CD4-positive, alpha-beta T cell treated with Interleukin-6 for 4 hours (primary cell): Measurements from ENCODE around the gene FBXL15.

Source experiments
- DNase-seq: peaks from one replicate; pipeline ENCODE4 v3.0.0-alpha.2; 2020; ENCODE audit warnings: mixed read lengths

FBXL15 gene, protein sequence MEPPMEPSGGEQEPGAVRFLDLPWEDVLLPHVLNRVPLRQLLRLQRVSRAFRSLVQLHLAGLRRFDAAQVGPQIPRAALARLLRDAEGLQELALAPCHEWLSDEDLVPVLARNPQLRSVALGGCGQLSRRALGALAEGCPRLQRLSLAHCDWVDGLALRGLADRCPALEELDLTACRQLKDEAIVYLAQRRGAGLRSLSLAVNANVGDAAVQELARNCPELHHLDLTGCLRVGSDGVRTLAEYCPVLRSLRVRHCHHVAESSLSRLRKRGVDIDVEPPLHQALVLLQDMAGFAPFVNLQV

DNA sequence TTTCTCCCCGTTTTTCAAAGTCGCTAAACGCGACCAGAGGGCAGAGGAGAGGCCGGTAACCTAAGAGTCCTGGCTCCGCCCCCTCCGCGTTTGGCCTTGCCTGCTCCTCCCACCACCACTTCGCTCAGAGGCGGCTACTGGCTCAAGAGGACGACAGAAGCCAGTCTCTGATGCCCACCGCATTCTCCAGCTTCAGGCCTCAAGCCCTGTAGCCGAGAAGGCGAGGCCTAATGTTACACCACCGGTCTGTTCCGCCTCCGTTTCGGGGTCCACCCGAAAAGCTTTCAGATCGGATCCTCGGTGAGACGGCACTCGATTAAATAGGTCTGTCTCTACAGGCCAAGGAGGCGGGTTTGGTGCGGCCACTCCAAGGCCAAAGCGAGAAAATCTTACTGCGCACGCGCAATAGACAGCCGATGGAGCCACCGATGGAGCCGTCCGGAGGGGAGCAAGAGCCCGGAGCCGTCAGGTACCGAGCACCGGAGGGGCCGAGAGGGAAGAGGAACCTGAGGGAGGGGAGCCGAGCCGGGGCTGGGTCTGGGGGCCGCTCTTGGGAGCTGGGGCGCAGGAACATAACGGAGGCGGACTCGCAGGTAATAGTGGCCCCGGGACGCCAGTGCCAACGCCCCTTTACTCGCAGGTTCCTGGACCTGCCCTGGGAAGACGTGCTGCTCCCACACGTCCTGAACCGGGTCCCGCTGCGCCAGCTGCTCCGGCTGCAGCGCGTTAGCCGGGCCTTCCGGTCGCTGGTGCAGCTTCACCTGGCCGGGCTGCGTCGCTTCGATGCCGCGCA is at the start of gene FBXL15:
TSS of gene FBXL15 (plus strand) at position 123 of the 793 bp plus-strand sequence. CDS start at position 417, 294 bp downstream.
- peak; percentile 97 for DNase-seq

DNA sequence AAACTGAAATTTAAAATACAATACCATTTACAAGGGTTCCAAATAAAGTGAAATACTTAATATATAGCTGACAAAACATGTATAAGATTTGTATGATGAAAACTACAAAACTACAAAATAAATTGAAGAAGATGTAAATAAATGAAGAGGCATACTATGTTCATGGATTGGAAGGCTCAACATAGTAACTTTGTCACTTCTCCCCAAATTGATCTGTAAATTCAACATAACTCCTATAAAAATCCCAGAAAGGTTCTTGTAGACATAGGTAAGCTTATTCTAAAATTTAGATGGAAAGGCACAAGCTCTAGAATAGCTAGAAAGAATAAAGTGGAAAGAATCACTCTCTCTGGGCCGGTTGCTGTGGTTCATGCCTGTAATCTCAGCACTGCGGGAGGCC is 49.3 kb upstream of the FBXL15 start:
- DNase-seq: no peak

DNA sequence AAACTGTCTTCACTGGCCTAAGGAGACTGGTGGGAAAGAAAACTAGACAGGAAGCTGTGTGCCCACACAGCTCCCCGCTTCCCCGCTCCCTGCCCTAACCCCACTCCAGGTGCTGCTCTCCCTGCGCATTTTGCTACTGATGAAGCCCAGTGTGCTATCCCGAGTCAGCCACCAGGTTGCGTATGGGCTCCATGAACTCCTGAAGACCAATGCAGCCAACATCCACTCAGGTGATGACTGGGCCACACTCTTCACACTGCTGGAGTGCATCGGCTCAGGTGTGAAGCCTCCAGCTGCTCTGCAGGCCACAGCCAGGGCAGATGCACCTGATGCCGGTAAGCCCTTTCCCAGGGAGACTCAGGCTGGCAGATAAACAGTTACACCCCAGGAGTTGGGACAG is 45.4 kb upstream of the FBXL15 start:
- DNase-seq: peak; percentile 21

DNA sequence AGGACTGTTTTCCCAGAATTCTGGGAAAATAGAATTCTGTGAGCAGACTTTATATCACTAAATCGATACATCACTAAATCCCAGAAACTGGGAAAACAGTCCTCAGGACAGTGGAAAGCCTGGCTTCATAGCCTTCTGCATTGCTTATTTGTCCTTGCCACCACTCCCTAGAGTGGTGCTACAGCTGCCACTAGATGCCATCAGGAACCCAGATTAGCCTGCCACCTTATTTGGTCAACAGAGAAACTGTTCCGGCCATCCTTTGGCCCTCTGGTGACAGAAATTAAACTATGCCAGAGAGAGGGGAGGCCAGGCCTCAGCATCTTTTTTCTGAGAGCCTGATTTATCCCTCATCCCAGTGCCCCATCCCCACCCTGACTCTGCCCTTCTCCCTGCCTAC is 44.8 kb upstream of the FBXL15 start:
- DNase-seq: no peak

DNA sequence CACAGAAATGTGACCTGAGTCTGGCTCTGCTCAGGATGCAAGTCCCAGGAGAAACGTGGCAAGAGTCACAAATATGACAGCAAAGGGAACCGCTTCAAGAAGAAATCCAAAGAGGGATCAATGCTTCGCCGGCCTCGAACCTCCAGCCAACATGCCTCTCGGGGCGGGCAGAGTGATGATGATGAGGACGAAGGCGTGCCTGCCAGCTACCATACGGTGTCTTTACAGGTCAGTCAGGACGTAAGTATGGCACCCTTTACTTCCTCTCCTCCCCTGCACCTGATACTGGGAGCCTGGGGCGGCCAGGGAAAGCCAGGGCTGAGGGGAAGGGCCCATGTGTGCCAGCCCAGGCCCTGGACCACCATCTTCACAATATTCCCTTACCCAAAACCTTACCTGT is 43.7 kb upstream of the FBXL15 start:
- DNase-seq: no peak

DNA sequence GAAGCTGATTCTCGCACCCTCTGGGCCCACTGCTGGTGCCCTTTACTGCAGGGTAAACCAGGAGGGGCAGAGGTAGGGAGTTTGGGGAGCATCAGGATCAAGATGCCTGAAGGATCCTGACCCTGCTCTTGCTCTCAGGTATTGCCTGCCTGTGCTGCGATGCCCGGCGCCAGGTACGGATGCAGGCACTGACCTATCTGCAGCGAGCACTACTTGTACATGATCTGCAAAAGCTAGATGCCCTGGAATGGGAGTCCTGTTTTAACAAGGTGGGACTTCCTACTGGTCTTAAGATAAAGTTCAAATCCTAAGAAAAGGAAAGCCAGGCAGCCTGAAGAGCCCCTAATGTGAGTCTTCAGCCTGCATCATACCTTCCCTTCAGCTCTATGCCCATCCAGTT is 41.3 kb upstream of the FBXL15 start:
- no peak for DNase-seq

DNA sequence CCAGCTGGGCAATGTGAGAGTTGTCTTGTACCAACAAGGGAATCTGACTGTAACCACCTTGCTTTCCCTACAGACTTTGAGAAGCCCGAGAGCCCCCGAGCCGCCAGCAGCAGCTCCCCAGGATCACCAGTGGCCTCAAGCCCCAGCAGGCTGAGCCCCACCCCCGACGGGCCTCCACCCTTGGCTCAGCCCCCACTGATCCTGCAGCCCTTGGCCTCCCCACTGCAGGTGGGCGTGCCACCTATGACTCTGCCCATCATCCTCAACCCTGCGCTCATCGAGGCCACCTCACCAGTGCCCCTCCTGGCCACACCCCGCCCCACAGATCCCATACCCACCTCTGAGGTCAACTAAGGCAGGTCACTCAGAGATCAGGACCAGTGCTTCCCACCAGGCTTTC is 38.7 kb upstream of the FBXL15 start:
- no peak for DNase-seq

DNA sequence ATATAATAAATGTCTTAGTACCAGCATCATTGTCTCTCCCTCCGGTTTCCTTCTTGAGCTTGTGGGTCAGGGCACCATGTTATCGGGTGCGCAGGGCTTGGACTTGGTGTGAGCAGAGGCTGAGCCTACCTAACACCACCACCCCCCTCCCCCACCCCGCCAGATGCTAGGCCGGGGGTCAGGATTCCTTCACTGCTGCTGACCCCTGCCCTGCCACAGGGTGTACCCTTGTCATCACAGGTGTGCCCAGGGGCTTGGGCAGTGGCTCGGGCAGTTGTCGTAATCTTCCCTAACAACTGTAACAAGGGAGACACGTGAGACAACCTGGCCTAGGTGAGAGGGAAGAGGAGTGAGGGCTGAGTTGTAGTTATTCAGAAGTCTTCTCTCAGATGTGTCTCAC is 37.8 kb upstream of the FBXL15 start:
- DNase-seq: no peak

DNA sequence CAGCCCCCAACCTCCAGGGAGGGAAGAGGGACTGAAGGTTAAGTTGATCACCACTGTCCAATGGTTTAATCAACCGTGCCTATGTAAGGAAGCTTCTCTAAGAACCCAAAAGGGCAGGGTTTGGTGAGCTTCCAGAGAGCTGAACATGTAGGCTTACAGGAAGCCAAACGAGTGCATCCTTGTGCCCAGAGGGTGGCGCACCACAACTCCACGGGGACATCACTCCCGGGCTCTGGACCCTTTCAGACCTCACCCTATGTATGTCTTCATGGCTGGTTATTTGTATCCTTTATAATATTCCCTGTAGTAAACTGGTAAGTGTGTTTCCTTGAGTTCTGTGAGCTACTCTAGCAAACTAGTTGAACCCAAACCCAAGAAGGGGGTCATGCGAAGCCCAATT is 36.6 kb upstream of the FBXL15 start:
- DNase-seq: peak; percentile 44

DNA sequence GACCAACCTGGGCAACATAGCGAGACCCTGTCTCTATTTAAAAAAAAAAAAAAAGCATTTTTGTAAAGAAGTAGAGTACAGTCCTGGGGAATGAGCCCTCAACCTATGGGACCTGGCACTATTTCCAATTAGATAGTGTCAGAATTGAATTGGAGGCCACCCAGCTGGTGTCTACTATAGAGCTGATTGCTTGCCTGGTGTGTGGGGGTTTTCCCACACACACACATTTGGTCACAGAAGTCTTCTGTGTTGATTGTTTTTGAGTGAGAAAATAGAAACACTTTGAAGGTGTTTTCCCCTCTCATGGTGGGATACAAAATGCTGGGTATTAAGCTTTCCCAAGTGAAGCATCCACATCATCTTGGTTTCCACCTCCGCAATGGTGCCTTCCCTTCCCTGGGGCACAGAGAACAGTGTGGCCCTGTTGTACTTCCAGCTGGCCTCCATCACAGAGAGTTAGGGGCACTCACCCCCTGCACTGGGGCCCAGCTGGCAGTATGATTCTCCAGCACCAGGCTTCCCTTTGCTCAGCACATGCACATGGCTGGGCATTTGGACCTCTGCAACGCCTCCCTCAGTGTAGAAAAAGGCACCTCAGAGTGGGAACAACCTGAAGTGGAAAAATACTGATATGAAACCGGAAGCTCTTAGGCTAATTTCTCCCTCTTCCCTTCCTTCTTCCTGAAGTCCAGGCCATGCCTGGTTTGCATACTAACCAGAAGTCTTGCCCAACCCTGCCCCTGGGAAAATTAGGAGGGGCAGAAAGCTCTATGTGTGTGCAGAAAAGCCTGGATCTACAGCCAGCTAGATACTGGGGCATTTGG is 35.8 kb upstream of the FBXL15 start:
- no peak for DNase-seq

DNA sequence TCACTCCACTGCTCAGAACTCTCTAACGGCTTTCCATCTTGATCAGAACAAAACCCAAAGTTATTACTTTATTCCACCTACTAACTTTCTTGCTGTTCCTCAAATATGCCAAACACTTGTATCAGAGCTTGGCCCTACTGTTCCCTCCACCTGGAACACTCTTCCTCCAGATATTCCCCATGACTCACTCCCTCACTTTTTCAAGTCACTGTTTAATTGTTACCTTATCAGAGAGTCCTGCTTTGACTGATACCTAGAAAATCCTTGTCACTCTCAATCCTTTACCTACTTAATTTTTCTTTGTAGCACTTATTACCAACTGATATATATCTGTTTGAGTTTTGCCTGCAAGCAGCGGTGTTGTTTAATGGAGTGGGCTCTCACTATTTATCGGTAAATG is 30.7 kb upstream of the FBXL15 start:
- DNase-seq: no peak

DNA sequence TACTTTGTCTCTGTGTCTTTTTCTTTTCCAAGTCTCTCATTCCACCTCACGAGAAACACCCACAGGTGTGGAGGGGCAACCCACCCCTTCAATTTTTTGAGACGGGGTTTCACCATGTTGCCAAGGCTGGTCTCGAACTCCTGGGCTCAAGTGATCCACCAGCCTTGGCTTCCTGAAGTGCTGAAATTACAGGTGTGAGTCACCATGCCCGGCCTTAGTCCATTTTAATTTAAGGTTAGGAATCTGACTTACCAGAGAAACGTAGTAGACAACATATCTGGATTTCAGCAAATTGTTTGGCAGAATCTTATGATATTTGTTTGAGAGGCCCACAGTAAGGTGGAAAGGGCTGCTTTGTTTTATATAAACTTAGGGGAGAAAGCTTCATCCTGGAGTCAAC is 28.3 kb upstream of the FBXL15 start:
- DNase-seq: no peak

DNA sequence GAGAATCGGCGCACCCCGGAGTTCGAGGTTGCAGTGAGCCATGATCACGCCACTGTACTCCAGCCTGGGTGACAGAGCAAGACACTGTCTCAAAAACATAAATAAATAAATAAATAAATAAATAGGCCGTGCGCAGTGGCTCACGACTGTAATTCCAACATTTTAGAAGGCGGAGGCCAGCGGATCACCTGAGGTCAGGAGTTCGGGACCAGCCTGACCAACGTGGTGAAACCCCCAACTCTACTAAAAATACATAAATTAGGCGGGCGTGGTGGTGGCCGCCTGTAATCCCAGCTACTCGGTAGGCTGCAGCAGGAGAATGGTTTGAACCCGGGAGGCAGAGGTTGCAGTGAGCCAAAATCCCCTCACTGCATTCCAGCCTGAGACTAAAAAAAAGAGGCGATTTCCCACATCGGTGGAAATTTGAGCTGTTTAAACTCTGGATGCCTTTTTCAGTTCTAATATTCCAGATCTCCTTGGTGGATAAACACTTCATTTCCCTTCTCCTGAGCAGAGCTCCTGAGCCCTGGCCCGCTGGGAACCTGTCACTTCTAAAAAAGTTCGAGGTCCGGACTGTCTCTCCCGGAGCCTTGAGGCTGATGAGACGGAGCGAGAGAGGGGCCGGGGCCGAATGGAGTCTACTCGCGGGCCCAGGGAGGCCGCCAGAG is 27.1 kb upstream of the FBXL15 start:
- DNase-seq: no peak

DNA sequence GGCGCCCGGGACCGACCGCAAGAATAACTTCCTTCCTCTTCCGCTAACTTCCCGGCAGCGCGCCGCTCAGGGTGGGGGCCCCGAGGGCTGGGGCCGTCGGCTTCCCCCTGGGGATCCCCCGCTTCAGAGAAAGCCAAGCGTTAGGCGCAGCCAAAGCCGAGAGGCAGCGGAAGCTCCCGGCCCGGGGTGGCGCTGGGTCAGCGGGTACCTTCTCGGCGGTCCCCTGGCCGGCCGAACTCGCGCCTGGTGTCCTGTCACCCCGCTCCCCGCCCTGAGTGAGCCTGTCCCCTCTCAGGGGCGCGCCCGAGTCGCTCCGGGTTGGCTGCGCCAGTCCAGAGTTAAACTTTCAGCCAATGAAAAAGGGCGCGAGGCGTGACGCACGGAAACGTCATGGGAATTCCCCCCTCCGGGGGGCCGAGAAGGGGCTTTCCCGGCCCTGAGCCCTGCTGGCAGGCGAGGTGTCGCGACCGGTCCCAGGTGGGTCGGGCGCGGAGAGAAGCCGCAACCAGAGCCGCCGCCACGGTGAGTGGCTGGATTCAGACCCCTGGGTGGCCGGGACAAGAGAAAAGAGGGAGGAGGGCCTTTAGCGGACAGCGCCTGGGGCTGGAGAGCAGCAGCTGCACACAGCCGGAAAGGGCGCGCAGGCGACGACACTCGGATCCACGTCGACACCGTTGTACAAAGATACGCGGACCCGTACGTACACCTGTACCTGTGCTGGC is 26.4 kb upstream of the FBXL15 start:
- peak; percentile 97 for DNase-seq

DNA sequence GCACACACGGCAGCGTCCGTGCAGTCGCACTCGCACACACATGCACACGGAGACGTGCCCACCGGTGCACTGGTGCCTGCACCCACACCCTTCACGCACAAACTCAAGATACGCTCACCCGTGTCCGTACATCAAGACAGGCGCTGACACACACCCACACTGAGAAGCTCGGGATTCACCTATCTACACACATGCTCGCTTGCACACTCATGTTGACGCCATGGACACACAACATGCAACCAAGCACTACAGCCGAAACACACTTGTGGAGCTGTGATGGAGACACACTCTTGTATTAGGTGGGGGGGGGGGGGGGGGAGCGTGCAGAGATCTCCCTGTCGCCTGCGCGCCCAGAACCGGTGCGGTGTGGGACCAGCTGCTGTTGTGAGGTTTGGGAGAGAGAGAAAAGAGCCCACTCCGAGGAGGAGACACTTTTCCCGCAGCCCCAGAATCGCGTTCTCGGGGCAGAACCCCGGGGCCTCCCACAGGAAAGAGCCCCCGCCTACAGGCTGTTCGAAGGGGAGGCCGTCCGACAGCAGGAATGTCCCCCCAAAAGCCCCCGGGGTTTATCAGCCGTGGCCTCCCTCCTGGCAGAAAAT is 25.7 kb upstream of the FBXL15 start:
- DNase-seq: no peak

DNA sequence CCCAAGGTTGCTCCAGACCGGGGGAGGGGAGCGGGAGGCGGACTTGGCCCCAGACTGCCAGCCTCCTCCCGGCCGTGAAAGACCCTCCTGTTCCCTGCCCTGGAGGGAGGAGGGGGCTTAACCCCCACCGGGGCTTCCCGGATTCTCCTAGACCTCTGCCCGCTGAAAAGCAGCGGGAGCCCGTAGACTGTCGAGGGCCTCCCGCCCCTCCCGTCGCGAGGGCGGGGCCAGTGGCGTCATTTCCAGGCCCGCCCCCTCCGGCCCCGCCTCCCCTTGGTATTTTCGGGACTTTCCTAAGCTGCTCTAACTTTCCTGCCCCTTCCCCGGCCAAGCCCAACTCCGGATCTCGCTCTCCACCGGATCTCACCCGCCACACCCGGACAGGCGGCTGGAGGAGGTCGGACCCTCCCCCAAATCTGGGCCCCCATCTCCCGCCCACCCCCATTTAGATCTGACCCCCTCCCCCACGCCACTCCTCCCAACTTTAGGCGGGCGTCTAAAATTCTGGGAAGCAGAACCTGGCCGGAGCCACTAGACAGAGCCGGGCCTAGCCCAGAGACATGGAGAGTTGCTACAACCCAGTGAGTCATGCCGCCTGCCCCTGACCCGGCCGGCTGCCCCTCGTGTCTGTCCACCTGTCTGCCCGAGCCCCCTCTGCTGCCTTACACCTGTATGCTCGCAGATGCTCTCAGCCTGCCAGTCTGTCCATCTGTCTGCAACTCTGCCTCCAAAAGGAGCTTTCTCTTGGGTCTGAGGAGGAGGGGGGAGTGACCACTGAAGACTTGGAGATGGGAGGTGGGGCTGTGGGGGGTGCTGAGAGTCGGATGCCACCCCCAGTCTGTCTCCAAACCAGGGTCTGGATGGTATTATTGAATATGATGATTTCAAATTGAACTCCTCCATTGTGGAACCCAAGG is 25.0 kb upstream of the FBXL15 start, which contains the start of gene NFKB2:
TSS of gene NFKB2 (plus strand) at position 306 of the 917 bp plus-strand sequence. CDS start at position 561, 255 bp downstream.
- DNase-seq: peak; percentile 90

DNA sequence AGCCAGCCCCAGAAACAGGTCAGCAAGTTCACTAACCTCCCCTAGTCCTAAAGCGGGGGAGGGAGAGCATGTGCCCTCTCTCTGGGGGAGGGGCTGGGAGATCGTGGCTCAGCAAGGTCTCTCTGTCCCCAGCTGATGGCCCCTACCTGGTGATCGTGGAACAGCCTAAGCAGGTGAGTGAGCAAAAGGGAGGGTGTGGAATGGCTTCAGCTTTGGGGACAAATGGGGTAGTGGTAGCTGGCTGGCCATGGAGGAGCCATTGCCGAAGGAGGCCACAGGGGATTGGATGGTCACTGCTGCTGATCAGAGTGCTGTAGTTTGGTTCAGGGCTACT is 24.4 kb upstream of the FBXL15 start:
- DNase-seq: no peak

DNA sequence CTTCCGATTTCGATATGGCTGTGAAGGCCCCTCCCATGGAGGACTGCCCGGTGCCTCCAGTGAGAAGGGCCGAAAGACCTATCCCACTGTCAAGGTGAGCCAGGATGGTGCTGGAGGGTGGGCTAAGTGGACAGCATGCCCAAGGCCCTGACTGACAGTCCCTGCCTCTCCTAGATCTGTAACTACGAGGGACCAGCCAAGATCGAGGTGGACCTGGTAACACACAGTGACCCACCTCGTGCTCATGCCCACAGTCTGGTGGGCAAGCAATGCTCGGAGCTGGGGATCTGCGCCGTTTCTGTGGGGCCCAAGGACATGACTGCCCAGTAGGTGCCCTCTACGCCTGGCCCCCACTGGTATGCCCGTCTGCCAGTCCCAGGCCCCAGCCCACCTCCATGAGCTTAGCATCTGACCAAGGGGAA is 23.9 kb upstream of the FBXL15 start:
- no peak for DNase-seq

DNA sequence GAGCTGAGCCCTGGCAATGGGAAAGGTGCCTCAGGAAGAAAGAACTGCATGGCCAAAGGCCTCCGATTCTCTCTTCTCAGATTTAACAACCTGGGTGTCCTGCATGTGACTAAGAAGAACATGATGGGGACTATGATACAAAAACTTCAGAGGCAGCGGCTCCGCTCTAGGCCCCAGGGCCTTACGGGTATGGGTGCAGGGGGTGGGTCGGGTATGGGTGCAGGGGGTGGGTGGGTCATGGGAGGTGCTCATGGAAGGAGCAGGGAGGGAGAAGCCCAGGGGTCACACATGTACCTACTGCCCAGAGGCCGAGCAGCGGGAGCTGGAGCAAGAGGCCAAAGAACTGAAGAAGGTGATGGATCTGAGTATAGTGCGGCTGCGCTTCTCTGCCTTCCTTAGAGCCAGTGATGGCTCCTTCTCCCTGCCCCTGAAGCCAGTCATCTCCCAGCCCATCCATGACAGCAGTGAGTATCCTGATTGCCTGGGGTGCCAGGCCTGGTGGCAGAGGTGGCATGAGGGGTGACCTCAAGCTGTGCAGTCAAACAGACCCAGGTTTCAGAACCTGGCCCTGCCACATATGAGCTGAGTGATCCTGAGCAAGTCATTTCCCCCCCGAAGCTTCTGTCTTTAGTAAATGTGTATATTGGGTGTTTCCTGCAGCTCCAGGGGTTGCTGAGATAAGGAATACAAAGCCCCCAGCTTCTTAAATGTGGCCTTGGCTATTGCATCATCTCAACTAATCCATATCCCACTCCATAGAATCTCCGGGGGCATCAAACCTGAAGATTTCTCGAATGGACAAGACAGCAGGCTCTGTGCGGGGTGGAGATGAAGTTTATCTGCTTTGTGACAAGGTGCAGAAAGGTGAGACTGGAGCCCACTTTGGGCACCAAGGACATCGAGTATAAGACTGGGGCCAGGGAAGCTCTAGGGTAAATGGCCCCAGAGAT is 23.1 kb upstream of the FBXL15 start:
- DNase-seq: no peak
